HEK293 (cell line): ENCODE data around the gene DDX56.
A peak's percentile ranks its signal among the peaks of the same experiment; 100 is the strongest.

ENCODE experiments used
- CTCF ChIA-PET: fragments of 350-600 bp; formaldehyde crosslinking; extraction: SDS; loops from one replicate; lab custom pipeline; 2021; ENCODE audit warnings: antibody characterized with exemption; lab: Yijun Ruan, JAX
- POLR2A ChIA-PET: fragments of 300-600 bp; formaldehyde crosslinking; extraction: SDS; loops from one replicate; lab custom pipeline; 2020; ENCODE audit warnings: antibody characterized with exemption, inconsistent platforms; lab: Yijun Ruan, JAX
- H3K27ac ChIP-seq: fragments of 200-500 bp; sonication (Bioruptor generic); 2 replicates; pipeline ENCODE4 v1.5.1; 2014; ENCODE audit warnings: low read depth, low read length, control low read depth, inconsistent platforms; ENCODE audit errors: extremely low read depth
- H3K36me3 ChIP-seq, 2 experiments: fragments of 200-500 bp in 1 of 2; sonication (Bioruptor generic) in 1 of 2; 1 replicate in 1 of 2; 2 replicates in 1 of 2; pipeline ENCODE4 v1.5.1; 2014 to 2017; ENCODE audit warnings: inconsistent platforms in 2 of 2, low read length in 2 of 2; ENCODE audit not compliant: control insufficient read depth in 2 of 2, insufficient read depth in 1 of 2
- H3K4me1 ChIP-seq: fragments of 200-500 bp; sonication (Bioruptor generic); 2 replicates; pipeline ENCODE4 v1.5.1; 2014; ENCODE audit warnings: mild to moderate bottlenecking, low read length, inconsistent platforms; ENCODE audit not compliant: control insufficient read depth, insufficient read depth
- H3K4me3 ChIP-seq: 2 replicates; pipeline ENCODE4 v1.5.1; 2011; ENCODE audit warnings: low read depth, mild to moderate bottlenecking, control low read depth, low read length, moderate library complexity
- H3K9me3 ChIP-seq: fragments of 200-500 bp; sonication (Bioruptor generic); 2 replicates; pipeline ENCODE4 v1.5.1; 2014; ENCODE audit warnings: low read depth, low read length, inconsistent platforms; ENCODE audit not compliant: control insufficient read depth, insufficient read depth
- BCL11B ChIP-seq: fragments of 450-650 bp; formaldehyde crosslinking; IDR thresholded peaks from 2 replicates; pipeline ENCODE4 v1.5.1; 2016; ENCODE audit warnings: low read depth, missing biosample characterization, missing genetic modification characterization
- CTCF ChIP-seq: fragments of 450-650 bp; formaldehyde crosslinking; IDR thresholded peaks from 2 replicates; pipeline ENCODE4 v1.5.1; 2016; ENCODE audit warnings: missing biosample characterization, missing genetic modification characterization
- PRDM1 ChIP-seq: fragments of 450-650 bp; formaldehyde crosslinking; IDR thresholded peaks from 2 replicates; pipeline ENCODE4; 2016; ENCODE audit warnings: missing biosample characterization, missing genetic modification characterization
- PRDM2 ChIP-seq: fragments of 450-650 bp; formaldehyde crosslinking; IDR thresholded peaks from 2 replicates; pipeline ENCODE4 v1.5.1; 2016; ENCODE audit warnings: missing biosample characterization, missing genetic modification characterization, borderline replicate concordance
- ZFP41 ChIP-seq: fragments of 450-650 bp; formaldehyde crosslinking; IDR thresholded peaks from 2 replicates; pipeline ENCODE4 v1.5.1; 2016; ENCODE audit warnings: missing biosample characterization, missing genetic modification characterization, borderline replicate concordance
- ZNF112 ChIP-seq: fragments of 450-650 bp; formaldehyde crosslinking; IDR thresholded peaks from 2 replicates; pipeline ENCODE4 v1.5.0; 2017; ENCODE audit warnings: missing biosample characterization, missing genetic modification characterization
- ZNF16 ChIP-seq: fragments of 450-650 bp; formaldehyde crosslinking; IDR thresholded peaks from 2 replicates; pipeline ENCODE4 v1.5.1; 2016; ENCODE audit warnings: low read depth, missing biosample characterization, missing genetic modification characterization
- ZNF221 ChIP-seq: fragments of 450-650 bp; formaldehyde crosslinking; IDR thresholded peaks from 2 replicates; pipeline ENCODE4 v1.5.1; 2017; ENCODE audit warnings: missing biosample characterization, missing genetic modification characterization, borderline replicate concordance
- ZNF223 ChIP-seq: fragments of 450-650 bp; formaldehyde crosslinking; IDR thresholded peaks from 2 replicates; pipeline ENCODE4 v1.5.1; 2016; ENCODE audit warnings: missing biosample characterization, missing genetic modification characterization
- ZNF335 ChIP-seq: fragments of 450-650 bp; formaldehyde crosslinking; conservative IDR thresholded peaks from 2 replicates; pipeline ENCODE4 v1.5.1; 2016; ENCODE audit warnings: missing biosample characterization, missing genetic modification characterization
- ZNF549 ChIP-seq: fragments of 450-650 bp; IDR thresholded peaks from 2 replicates; pipeline ENCODE4 v1.5.1; 2018; ENCODE audit warnings: missing biosample characterization, missing genetic modification characterization, mild to moderate bottlenecking, inconsistent platforms, moderate library complexity
- ZNF558 ChIP-seq: fragments of 450-650 bp; formaldehyde crosslinking; IDR thresholded peaks from 2 replicates; pipeline ENCODE4 v1.5.1; 2016; ENCODE audit warnings: missing biosample characterization, missing genetic modification characterization
- ZNF580 ChIP-seq: fragments of 450-650 bp; formaldehyde crosslinking; IDR thresholded peaks from 2 replicates; pipeline ENCODE4 v1.5.1; 2016; ENCODE audit warnings: missing biosample characterization, missing genetic modification characterization
- ZNF610 ChIP-seq: fragments of 450-650 bp; formaldehyde crosslinking; IDR thresholded peaks from 2 replicates; pipeline ENCODE4 v1.5.1; 2016; ENCODE audit warnings: missing biosample characterization, missing genetic modification characterization, borderline replicate concordance
- ZNF843 ChIP-seq: fragments of 450-650 bp; formaldehyde crosslinking; IDR thresholded peaks from 2 replicates; pipeline ENCODE4 v1.5.1; 2016; ENCODE audit warnings: missing biosample characterization, missing genetic modification characterization

The DDX56 gene

GRCh38 chr7:44530990-44531389 is 42.7 kb downstream of the DDX56 start:
- Histone ChIP-seq H3K9me3 (no peaks in the 10 kb centered on the region), H3K36me3 (no peaks in the 10 kb centered on the region), H3K4me1 (no peaks in the 10 kb centered on the region), H3K4me3 (no peak overlapping the region), H3K27ac (no peak overlapping the region)
- CTCF ChIA-PET = no interaction called here
- TF ChIP-seq ZNF843 (no peak), BCL11B (no peak), PRDM2 (tag by site-specific recombination) (no peak)
- POLR2A ChIA-PET = no interaction called here

GRCh38 chr7:44524811-44525388 is 48.8 kb downstream of the DDX56 start:
- Histone ChIP-seq H3K36me3 (no peaks in the 10 kb centered on the region), H3K4me1 (no peaks in the 10 kb centered on the region), H3K27ac (no peak overlapping the region), H3K9me3 (no peaks in the 10 kb centered on the region), H3K4me3 (no peak overlapping the region)
- CTCF ChIA-PET = interaction anchor here (2.7 kb wide), 1 partner anchor 11 kb away, joined by 11 read pairs; no protein-coding TSS in a partner anchor
- POLR2A ChIA-PET = no interaction called here
- TF ChIP-seq ZNF610 (no peak), ZNF558 (tag by site-specific recombination) (peak; percentile 99), ZFP41 (tag by site-specific recombination) (no peak), ZNF549 (tag by site-specific recombination) (no peak), ZNF112 (tag by site-specific recombination) (no peak), ZNF580 (no peak), ZNF16 (no peak), PRDM1 (peak; percentile 51), CTCF (tag by site-specific recombination) (no peak), ZNF335 (tag by site-specific recombination) (no peak), ZNF223 (tag by site-specific recombination) (no peak), ZNF221 (tag by site-specific recombination) (no peak)
